HL-60 (cell line): ENCODE data around the gene ASIC1.

ENCODE experiments used
- CTCF ChIP-seq: IDR thresholded peaks from one replicate; pipeline ENCODE4 v1.5.1; 2011; ENCODE audit warnings: low read length, control low read depth, inconsistent platforms; ENCODE audit not compliant: insufficient read depth
- POLR2AphosphoS5 ChIP-seq: IDR thresholded peaks from 2 replicates; pipeline ENCODE4 v1.6.1; 2012; ENCODE audit warnings: low read depth
- SPI1 ChIP-seq: IDR thresholded peaks from 2 replicates; pipeline ENCODE4 v1.6.1; 2012; ENCODE audit warnings: low read depth, mild to moderate bottlenecking, borderline replicate concordance

GRCh38 chr12:50047693-50048250, 9.6 kb upstream of the ASIC1 start:
- no peak for TF ChIP-seq CTCF
- no peak for TF ChIP-seq POLR2AphosphoS5
- no peak for TF ChIP-seq SPI1
